ENCODE measurements around the gene DHX15. TPM values are rescaled to one million over a fixed set of nuclear protein-coding genes. Genes with fewer than 3 reads are reported as not detected.

DHX15 gene
- total RNA-seq, 4 donors from 2014 or later: 86.8 to 113 (median 94.4) TPM

DNA sequence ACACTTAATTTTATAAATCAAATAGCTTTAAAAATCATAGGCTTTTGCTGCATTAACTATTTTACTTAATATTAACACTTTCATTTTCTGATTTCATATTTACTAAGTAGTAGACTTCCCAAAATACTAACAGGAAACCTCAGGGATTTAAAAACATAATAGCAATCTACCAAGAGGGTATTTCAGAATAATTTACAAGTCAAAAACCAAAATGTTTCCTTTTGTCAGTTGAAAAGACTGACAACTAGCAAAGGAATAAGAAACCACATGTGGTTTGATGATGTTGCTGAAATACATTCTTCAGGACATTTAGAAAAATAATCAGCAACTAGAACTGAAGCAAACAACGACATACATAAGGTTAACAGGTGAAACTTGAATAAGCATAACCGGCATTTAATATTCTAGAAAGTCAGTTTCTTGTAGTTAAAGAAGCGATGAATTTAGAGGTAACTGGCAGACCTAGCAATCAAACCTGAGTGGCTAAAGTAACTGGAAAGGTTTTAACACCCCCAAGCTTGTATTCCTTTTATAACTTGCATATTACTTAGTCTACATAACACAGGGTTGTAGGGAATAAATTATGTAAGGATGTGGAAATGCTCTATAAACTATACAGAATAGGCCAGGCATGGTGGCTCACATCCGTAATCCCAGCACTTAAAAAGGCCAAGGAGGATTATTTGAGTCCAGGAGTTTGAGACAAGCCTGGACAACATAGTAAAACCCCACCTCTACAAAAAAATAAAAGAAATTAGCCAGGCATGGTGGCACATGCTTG is 40.0 kb downstream of the DHX15 start:
- H3K9me3 ChIP-seq: no peaks in the 10 kb centered on the region
- H3K27ac ChIP-seq (replicated peaks in 1 of 4): no peak overlapping the region
- intact Hi-C loops (cut with DNase I): no loop called here
- DNase-seq (ENCODE audit: extremely low spot score): no peak
- TF ChIP-seq EP300 (IDR thresholded peaks at IDR 0.05) (no peak), POLR2AphosphoS5 (IDR thresholded peaks at IDR 0.05) (no peak), POLR2A (IDR thresholded peaks at IDR 0.05; ENCODE audit: low read depth) (no peak)
- TF ChIP-seq, protein P1, sequence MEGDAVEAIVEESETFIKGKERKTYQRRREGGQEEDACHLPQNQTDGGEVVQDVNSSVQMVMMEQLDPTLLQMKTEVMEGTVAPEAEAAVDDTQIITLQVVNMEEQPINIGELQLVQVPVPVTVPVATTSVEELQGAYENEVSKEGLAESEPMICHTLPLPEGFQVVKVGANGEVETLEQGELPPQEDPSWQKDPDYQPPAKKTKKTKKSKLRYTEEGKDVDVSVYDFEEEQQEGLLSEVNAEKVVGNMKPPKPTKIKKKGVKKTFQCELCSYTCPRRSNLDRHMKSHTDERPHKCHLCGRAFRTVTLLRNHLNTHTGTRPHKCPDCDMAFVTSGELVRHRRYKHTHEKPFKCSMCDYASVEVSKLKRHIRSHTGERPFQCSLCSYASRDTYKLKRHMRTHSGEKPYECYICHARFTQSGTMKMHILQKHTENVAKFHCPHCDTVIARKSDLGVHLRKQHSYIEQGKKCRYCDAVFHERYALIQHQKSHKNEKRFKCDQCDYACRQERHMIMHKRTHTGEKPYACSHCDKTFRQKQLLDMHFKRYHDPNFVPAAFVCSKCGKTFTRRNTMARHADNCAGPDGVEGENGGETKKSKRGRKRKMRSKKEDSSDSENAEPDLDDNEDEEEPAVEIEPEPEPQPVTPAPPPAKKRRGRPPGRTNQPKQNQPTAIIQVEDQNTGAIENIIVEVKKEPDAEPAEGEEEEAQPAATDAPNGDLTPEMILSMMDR (IDR thresholded peaks at IDR 0.05): no peak
- H3K4me3 ChIP-seq: no peak overlapping the region
- no peaks in the 10 kb centered on the region for H3K27me3 ChIP-seq
- WGBS: 74% methylated on average over 4 of the region's 4 CpGs
- peaks cover 20 to 58% (median 32%) of the 10 kb centered on the region in 4 donors for H3K36me3 ChIP-seq
- peaks cover 9 to 35% (median 26%) of the 10 kb centered on the region in 4 donors for H3K4me1 ChIP-seq

DNA sequence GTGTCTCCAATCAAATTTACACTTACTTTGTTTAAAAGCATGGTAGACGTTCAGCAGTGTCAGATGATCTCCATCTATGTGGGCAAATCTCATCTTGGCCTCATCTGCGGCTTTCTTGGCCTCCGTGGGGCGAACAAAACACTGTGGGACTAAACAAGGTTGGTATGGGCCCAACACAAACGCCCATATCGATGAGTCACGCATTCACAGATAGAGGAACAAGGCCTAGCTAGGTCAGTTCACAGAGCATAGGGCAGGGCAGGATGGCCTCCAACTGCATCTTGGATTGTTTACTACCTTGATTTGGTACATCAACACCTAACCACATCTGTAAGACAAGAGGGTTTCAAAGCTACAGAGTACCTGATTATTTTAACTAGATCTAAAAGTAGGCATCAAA is 47.3 kb downstream of the DHX15 start:
- Histone ChIP-seq H3K27ac (replicated peaks in 1 of 4) (no peak overlapping the region), H3K9me3 (no peaks in the 10 kb centered on the region), H3K4me3 (no peak overlapping the region), H3K4me1 (no peaks in the 10 kb centered on the region), H3K36me3 (peaks cover 25 to 72% (median 52%) of the 10 kb centered on the region in 4 donors), H3K27me3 (no peaks in the 10 kb centered on the region)
- intact Hi-C loops (cut with DNase I): no loop called here
- WGBS: 90% methylated on average over 7 of the region's 7 CpGs
- TF ChIP-seq POLR2AphosphoS5 (IDR thresholded peaks at IDR 0.05) (no peak), EP300 (IDR thresholded peaks at IDR 0.05) (no peak), POLR2A (IDR thresholded peaks at IDR 0.05; ENCODE audit: low read depth) (no peak)
- TF ChIP-seq, protein P1 (IDR thresholded peaks at IDR 0.05): no peak
- no peak for DNase-seq (ENCODE audit: extremely low spot score)

DNA sequence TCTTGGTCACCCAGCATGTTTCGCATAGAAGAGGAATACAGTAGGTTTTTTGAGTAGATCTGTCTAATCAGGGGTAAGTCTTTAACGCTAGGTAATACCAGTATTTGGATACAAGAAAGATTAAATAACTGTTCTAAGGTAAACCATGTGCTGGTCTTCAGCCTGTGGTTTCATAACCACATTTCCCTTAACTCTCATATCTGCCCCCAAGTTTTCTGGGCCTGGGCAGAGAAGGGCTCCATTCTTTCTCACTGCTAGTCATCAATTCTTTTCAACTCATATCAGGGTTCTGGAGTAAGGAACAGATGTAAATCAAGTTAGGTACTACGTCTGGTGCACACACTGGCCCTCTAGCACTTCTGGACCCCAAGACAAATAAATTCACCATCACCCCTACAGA is 49.0 kb downstream of the DHX15 start:
- Histone ChIP-seq H3K36me3 (peaks cover 24 to 72% (median 55%) of the 10 kb centered on the region in 4 donors), H3K27ac (replicated peaks in 1 of 4) (no peak overlapping the region), H3K9me3 (no peaks in the 10 kb centered on the region), H3K27me3 (no peaks in the 10 kb centered on the region), H3K4me1 (no peaks in the 10 kb centered on the region), H3K4me3 (no peak overlapping the region)
- TF ChIP-seq POLR2AphosphoS5 (IDR thresholded peaks at IDR 0.05) (no peak), POLR2A (IDR thresholded peaks at IDR 0.05; ENCODE audit: low read depth) (no peak), EP300 (IDR thresholded peaks at IDR 0.05) (no peak)
- TF ChIP-seq, protein P1 (IDR thresholded peaks at IDR 0.05): no peak
- no peak for DNase-seq (ENCODE audit: extremely low spot score)
- WGBS: 93% methylated on average over 3 of the region's 3 CpGs
- intact Hi-C loops (cut with DNase I): no loop called here

DNA sequence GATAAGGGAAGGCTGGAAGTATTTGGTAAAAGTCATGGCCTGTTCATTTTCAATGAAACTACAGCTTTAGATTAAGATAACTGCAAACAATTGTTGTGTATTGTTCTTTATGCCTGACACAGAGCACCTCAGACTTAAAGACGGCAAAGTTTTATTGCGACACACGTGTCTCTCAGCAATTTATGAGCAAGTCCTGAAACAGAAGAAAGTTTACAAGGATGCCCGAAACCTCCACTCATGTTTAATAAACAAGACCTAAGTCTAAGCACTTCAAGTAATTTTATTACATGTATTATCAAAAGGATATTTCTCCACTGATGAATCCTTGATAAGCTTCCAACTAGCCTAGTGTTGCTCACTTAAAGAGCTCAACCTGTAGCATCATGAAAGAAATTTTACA is 51.0 kb downstream of the DHX15 start:
- Histone ChIP-seq H3K9me3 (no peaks in the 10 kb centered on the region), H3K36me3 (peaks cover 25 to 79% (median 55%) of the 10 kb centered on the region in 4 donors), H3K27me3 (no peaks in the 10 kb centered on the region), H3K4me1 (no peaks in the 10 kb centered on the region), H3K27ac (replicated peaks in 1 of 4) (no peak overlapping the region), H3K4me3 (no peak overlapping the region)
- no peak for TF ChIP-seq POLR2AphosphoS5 (IDR thresholded peaks at IDR 0.05)
- TF ChIP-seq, protein P1 (IDR thresholded peaks at IDR 0.05): no peak
- TF ChIP-seq EP300 (IDR thresholded peaks at IDR 0.05): no peak
- TF ChIP-seq POLR2A (IDR thresholded peaks at IDR 0.05; ENCODE audit: low read depth): no peak
- DNase-seq (ENCODE audit: extremely low spot score): no peak
- 94% methylated on average over 4 of the region's 4 CpGs for WGBS
- intact Hi-C loops (cut with DNase I): no loop called here
